ENCODE data around the gene LSR.

LSR gene

DNA sequence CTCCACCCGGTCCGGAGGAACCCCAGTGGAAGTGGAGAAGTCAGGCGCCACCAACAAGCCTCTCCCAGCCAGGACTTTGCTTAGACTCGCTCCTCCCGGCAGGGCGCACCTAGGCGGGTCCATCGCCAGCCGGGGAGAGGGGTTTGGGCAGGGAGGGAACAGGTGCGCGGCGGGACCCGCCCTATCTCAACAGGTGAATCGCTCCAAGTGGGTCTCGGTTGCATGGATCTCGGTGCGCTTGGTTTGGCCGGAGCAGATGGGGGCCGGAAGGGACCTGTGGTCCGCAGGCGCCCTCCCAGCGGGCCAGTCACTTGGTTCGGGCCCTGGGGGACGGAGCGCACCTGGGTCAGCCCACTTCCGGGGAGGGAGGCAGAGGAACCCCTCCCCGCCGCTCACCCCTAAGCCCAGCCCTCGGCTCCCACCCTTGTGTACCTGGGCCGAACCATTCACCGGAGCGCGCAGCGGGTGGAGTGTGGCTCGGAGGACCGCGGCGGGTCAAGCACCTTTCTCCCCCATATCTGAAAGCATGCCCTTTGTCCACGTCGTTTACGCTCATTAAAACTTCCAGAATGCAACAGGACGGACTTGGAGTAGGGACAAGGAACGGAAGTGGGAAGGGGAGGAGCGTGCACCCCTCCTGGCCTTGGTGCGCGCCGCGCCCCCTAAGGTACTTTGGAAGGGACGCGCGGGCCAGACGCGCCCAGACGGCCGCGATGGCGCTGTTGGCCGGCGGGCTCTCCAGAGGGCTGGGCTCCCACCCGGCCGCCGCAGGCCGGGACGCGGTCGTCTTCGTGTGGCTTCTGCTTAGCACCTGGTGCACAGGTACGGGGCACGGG is at the start of gene LSR:
Gene LSR, plus strand, starts transcription at position 693 of the 836 bp plus-strand sequence. Its CDS starts 21 bp downstream, at position 714.
- DNase-seq (ENCODE audit: low read depth in 2 of 2): peak in 1 of 2 donors; percentile 41

DNA sequence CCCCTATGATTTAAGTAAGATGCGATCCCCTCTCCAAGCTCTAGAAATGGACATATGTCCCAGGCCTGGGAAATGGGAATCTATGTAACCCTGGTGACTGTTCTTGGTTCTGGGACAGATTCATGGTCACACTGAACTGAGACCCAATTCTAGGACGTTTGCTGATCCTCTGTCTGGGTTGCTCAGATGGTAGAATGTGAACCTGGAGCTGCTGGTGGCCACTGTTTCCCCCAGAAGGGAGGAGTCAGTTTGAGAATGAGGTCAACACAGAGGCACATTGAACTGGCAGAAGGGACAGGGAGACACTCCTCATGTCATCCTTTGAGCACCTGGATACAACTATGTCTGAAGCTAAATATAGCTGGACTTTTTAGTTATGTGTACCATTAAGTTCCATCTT is 49.3 kb upstream of the LSR start:
- DNase-seq (ENCODE audit: low read depth in 2 of 2): no peak

GRCh38 chr19:35202722-35203688 is 45.8 kb upstream of the LSR start:
- DNase-seq (ENCODE audit: low read depth in 2 of 2): no peak

- DNase-seq (ENCODE audit: low read depth in 2 of 2): no peak
Measured at GRCh38 chr19:35204799-35205732, 43.7 kb upstream of the LSR start.

- no peak for DNase-seq (ENCODE audit: low read depth in 2 of 2)
Measured at GRCh38 chr19:35205733-35206323, 43.0 kb upstream of the LSR start.

DNA sequence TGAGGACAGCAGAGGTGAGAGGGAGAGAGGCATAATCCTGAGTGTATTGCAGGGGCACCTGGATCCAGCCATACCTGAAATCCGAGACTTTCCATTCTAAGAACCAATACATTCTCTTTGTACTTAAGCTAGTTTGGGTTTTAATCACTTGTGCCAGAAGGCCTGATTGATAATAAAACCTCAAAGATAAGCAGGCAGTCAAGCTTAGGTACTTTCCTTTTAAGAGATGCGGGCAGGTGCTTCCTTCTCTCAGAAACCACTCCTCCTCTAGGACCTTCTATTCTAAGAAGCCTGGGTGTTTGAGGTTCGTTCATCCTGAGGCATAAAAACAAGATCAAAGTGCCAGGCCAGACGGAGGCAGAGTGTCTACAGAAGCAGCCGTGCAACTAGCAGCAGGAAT is 42.4 kb upstream of the LSR start:
- DNase-seq (ENCODE audit: low read depth in 2 of 2): no peak

GRCh38 chr19:35206855-35207254 is 41.9 kb upstream of the LSR start:
- no peak for DNase-seq (ENCODE audit: low read depth in 2 of 2)

DNA sequence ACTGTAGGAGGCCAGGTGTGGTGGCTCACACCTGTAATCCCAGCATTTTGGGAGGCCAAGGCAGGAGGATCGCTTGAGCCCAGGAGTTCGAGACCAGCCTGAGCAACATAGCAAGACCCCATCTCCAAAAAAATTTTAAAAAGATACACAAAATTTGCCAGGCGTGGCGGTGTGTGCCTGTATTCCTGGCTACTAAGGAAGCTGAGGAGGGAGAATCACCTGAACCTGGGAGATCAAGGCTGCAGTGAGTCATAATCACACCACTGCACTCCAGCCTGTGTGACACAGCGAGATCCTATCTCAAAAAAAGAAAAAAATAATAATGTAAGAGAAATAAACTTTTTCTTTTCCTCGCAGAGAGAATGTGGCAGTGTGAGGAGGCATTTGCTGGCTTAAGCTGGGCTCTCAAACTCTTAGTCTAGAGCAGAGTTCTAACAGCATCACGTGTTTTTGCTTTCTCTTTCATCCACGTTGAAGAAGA is 41.4 kb upstream of the LSR start:
- no peak for DNase-seq (ENCODE audit: low read depth in 2 of 2)

- no peak for DNase-seq (ENCODE audit: low read depth in 2 of 2)
Measured at GRCh38 chr19:35208121-35208520, 40.7 kb upstream of the LSR start.

DNA sequence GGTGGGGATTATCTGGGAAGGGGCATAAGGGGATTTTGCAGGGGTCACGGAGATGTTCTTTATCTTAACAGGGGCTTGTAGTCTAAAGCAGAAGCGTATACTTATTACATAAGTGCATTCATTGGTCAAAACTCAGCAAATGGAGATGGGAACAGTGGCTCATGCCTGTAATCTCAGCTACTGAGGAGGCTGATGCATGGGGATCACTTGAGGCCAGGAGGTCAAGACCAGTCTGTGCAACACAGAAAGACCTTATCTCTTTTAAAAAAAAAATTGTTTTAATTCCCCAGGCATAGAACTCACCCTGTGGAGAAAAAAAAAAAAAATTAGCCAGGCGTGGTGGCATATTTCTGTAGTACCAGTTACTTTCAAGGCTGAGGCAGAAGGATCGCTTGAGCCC is 39.2 kb upstream of the LSR start:
- DNase-seq (ENCODE audit: low read depth in 2 of 2): no peak

DNA sequence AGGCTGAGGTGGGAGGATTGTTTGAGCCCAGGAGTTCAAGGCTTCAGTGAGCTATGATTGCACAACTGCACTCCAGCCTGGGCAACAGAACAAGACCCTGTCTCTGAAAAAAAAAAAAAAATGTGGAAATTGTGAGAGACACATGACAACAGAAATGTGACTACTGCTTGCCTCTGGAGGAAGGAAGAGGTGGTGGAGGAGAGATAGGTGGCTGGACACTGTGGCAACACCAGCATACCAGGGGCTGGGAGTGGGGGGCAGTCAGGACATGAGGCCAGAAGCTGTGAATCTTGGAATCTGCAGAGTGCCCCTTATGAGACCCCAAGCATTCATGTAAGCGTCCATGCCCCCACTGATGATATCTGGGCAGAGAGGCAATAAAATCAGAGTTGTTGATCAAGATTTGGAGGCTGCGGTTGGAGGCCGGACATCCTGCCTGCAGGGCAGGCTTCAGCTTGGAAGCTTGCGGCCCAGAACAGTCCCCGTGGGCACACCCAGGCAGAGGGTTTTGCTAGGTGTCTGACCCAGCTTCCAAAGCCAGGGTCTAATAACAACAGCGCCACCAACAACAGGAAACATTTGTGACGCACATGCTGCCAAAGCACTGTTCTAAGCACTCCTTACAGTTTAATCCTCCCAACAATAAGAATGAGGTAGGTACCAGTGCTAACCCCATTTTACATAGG is 37.1 kb upstream of the LSR start:
- DNase-seq (ENCODE audit: low read depth in 2 of 2): no peak

GRCh38 chr19:35212241-35212640 is 36.6 kb upstream of the LSR start:
- DNase-seq (ENCODE audit: low read depth in 2 of 2): no peak

DNA sequence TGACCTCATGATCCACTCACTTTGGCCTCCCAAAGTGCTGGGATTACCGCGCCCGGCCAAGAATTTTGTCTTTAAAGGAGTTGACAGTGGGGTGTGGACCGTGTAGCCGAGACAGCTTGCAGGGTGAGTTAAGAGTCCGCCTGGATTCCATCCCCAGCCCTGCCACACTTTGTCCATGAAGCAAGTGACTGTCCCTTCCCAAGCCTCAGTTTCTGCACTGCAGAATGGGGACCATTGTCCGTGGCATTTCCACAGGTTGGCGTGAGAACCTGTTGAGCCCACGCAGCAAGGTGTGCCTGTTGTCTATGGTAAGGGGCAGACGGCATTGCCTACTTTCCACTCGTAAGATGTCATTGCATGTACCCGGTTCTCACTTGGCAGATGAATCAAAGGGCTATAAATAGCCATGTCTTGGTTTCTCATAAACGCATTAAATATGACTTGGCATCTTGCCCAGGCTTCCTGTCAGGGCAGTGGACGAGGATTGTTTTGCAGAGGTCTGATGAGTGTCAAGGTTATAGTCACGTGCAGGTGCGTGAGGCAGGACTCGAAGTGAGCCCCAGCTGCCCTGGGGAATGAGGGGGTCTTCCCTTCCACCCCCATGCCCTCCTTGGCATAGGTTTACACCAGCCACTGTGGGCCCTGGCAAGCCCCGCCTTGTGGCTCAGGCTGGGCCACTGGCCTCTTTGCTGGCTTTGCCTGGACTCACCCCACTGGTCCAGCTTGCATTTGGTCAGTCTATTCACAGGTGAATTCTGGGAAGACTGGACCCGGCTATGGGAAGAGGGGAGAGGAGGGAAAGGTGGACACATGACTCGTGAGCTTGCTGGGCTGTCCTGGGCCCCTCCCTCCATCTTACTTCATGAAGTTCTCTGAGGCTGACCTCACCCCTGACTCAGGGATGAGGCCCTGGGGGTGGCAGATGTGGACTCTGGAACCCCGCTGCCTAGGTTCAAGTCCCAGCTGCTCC is 34.9 kb upstream of the LSR start:
- DNase-seq (ENCODE audit: low read depth in 2 of 2): peak; percentile 66 to 70

- DNase-seq (ENCODE audit: low read depth in 2 of 2): no peak
Measured at GRCh38 chr19:35214766-35215422, 33.9 kb upstream of the LSR start.

DNA sequence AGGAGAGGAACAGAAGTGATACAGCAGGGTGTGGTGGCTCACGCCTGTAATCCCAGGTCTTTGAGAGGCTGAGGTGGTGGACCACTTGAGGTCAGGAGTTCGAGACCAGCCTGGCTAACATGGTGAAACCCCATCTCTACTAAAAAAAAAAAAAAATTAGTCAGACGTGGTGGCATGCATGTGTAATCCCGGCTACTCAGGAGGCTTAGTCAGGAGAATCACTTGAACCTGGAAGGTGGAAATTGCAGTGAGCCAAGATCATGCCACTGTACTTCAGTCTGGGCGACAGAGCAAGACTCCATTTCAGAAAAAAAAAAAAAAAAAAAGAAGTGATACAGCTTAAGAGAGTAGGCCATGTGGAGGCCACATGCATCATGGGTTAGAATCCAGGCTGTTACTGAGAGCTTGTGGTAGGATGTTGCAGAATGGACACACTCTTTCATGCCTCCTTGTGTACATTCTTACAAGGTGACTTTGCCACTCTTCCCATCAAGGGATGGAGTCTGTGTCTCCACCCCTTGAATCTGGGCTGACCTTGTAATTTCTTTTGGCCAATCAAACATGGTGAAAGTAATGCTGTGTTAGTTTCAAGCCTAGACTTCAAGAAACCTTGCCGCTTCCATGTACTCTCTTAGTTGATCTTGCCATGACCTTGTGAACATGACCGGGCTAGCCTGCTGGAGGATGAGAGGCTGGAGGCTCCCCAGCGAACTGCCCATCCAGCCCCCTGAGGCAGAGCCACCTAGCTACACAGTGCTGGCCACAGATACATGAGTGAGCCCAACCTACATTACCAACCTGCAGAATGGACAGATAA is 32.6 kb upstream of the LSR start:
- DNase-seq (ENCODE audit: low read depth in 2 of 2): no peak

- DNase-seq (ENCODE audit: low read depth in 2 of 2): no peak
Measured at GRCh38 chr19:35216833-35217648, 31.8 kb upstream of the LSR start.

DNA sequence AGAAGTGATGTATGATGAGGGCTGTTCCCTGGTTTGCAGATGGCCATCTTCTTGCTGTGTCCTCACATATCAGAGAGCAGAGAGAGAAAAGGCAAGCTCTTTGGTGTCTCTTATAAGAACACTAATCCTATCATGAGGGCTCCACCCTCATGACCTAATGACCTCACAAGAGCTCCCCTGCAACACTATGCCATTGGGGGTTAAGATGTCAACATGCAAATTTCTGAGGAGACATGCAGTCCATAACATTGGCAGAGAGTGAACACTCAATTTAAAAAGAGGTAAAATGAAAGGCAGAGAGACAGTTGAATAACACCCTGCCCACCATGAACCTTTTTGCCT is 31.2 kb upstream of the LSR start:
- DNase-seq (ENCODE audit: low read depth in 2 of 2): no peak

Measured in stimulated activated CD4-positive, alpha-beta T cell treated with anti-CD3 and anti-CD28 coated beads, Interleukin-15, amount 100 ng/mL, for 48 hours (primary cell).